COLO668 (cell line): ENCODE results near the gene MRPL32.
A peak's percentile ranks its signal among the peaks of the same experiment; 100 is the strongest.
"Not testable (repeated sequence)": the region's sequence is repeated elsewhere in the genome, so short reads cannot be mapped to it uniquely, and the experiment has no call there.

ENCODE experiments used
- DNase-seq: peaks from one replicate; lab custom pipeline; 2025; ENCODE audit not compliant: unreplicated experiment; lab: John Stamatoyannopoulos, UW

The MRPL32 gene

GRCh38 chr7:42931834-42932651, at the start of gene MRPL32, which contains the start of gene PSMA2:
TSS of gene MRPL32 (plus strand) at chr7:42932376. CDS start at chr7:42932387, 11 bp downstream.
TSS of gene PSMA2 (minus strand) at chr7:42932174. CDS start at chr7:42932158, 16 bp downstream.
- DNase-seq: peak; percentile 98

GRCh38 chr7:42883950-42884349, 48.2 kb upstream of the MRPL32 start:
- no peak for DNase-seq

GRCh38 chr7:42885183-42885582, 47.0 kb upstream of the MRPL32 start:
- not testable (repeated sequence) for DNase-seq

- DNase-seq: no peak
Observed at GRCh38 chr7:42886129-42886528, 46.0 kb upstream of the MRPL32 start.

- no peak for DNase-seq
Observed at GRCh38 chr7:42886893-42887505, 45.2 kb upstream of the MRPL32 start.

GRCh38 chr7:42893346-42894240, 38.6 kb upstream of the MRPL32 start:
- DNase-seq: no peak

- no peak for DNase-seq
Observed at GRCh38 chr7:42900842-42901241, 31.3 kb upstream of the MRPL32 start.

- no peak for DNase-seq
Observed at GRCh38 chr7:42902331-42902730, 29.8 kb upstream of the MRPL32 start.

GRCh38 chr7:42906181-42906580, 26.0 kb upstream of the MRPL32 start:
- DNase-seq: no peak

- DNase-seq: no peak
Observed at GRCh38 chr7:42907316-42907715, 24.9 kb upstream of the MRPL32 start.

GRCh38 chr7:42910306-42910705, 21.9 kb upstream of the MRPL32 start:
- no peak for DNase-seq

GRCh38 chr7:42911454-42912447, 20.4 kb upstream of the MRPL32 start, which contains the start of gene C7orf25:
TSS of gene C7orf25 (minus strand) at chr7:42912070. CDS start at chr7:42910900, 1,170 bp downstream.
- DNase-seq: peak; percentile 99

- no peak for DNase-seq
Observed at GRCh38 chr7:42913591-42913990, 18.6 kb upstream of the MRPL32 start.

GRCh38 chr7:42914009-42914408, 18.2 kb upstream of the MRPL32 start:
- DNase-seq: no peak

- no peak for DNase-seq
Observed at GRCh38 chr7:42914421-42915045, 17.6 kb upstream of the MRPL32 start.

GRCh38 chr7:42915356-42915755, 16.8 kb upstream of the MRPL32 start:
- DNase-seq: no peak

GRCh38 chr7:42922017-42922753, 10.0 kb upstream of the MRPL32 start:
- no peak for DNase-seq

- DNase-seq: no peak
Observed at GRCh38 chr7:42924223-42924838, 7.8 kb upstream of the MRPL32 start.
